ENCODE results near the gene BDNF.
A peak's percentile ranks its signal among the peaks of the same experiment; 100 is the strongest.

The BDNF gene

DNA sequence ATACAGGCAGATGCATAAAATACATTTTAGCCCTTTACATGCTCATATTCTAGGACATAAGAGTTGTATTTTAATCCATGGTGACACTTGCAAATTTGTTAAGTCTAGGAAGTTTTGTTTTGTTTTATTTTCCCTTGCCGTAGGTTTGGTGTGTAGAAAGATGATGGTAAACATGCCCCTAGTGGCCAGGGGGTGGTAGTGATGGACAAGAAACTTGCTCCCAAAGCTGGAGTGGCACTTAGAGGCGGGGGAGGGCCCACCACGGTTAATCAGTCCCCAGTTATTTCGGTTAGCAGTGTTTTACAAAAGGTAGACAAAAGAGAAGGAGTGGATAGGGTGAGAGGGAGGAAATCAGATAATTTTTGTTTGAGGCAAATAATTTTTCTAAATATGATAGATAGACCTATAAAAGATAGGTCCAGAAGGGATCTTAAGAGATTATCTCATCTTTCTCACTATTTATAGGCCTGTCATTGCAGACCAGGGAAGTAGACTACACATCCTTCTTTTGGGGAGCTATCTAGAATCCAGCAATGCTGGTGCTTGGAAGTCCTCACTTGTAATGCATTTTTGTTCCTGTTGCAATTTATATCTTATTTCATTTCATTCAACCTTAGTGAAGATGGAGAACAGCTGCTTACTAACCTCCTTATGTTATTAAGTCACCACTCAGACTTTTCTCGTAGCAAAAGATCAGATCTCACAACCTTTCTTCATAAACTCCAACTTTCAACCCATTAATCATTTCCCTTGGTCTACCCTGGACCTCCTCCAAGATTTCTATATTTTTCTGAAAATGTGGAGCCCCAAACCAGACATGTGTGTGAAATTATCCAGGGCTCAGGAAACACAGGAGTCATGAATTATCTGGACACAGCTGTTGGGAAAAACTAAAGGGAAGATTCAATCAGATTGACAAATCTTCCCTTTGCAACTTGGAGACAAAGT lies 5.9 kb upstream of the BDNF start:
- Histone ChIP-seq H2AFZ (ENCODE audit: low read depth) (no peak overlapping the region), H3K4me2 (no peak overlapping the region), H3K4me3 (IDR thresholded peaks at IDR 0.05; ENCODE audit: insufficient read depth, low read depth, low read length) (no peak overlapping the region), H3K9ac (no peak overlapping the region), H3K27me3 (ENCODE audit: insufficient read depth, low read depth) (no peaks in the 10 kb centered on the region), H3K79me2 (ENCODE audit: insufficient read depth, low read depth) (no peaks in the 10 kb centered on the region), H3K4me1 (ENCODE audit: low read depth, poor library complexity, severe bottlenecking) (no peaks in the 10 kb centered on the region), H3K36me3 (ENCODE audit: insufficient read depth) (no peaks in the 10 kb centered on the region), H4K20me1 (ENCODE audit: insufficient read depth) (no peaks in the 10 kb centered on the region), H3K27ac (no peak overlapping the region)
- TF ChIP-seq, protein P1, sequence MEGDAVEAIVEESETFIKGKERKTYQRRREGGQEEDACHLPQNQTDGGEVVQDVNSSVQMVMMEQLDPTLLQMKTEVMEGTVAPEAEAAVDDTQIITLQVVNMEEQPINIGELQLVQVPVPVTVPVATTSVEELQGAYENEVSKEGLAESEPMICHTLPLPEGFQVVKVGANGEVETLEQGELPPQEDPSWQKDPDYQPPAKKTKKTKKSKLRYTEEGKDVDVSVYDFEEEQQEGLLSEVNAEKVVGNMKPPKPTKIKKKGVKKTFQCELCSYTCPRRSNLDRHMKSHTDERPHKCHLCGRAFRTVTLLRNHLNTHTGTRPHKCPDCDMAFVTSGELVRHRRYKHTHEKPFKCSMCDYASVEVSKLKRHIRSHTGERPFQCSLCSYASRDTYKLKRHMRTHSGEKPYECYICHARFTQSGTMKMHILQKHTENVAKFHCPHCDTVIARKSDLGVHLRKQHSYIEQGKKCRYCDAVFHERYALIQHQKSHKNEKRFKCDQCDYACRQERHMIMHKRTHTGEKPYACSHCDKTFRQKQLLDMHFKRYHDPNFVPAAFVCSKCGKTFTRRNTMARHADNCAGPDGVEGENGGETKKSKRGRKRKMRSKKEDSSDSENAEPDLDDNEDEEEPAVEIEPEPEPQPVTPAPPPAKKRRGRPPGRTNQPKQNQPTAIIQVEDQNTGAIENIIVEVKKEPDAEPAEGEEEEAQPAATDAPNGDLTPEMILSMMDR (conservative IDR thresholded peaks at IDR 0.05; ENCODE audit: low read depth, low read length) = peak; percentile 87

DNA sequence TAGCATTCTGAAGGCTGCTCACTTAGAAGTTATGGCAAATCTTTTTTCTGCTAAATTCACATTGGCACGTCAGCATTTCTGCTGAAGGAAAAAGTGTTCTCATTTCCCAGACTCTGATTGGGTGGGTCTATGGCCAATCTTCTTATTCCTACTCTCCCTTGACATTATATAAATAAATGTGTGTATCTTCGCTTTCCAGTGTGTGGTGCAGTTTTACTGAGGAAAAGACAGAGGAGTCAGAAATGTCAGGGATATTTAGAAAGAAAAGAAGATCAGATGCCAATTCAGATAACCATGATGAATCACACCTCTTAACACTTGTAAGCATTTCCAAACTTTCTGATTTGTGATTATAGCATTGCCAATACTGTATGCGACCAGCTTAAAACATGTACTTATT lies 3.2 kb upstream of the BDNF start:
- TF ChIP-seq, protein P1 (conservative IDR thresholded peaks at IDR 0.05; ENCODE audit: low read depth, low read length) = no peak
- Histone ChIP-seq H3K9ac (no peak overlapping the region), H3K4me1 (ENCODE audit: low read depth, poor library complexity, severe bottlenecking) (peaks cover 7% of the 10 kb centered on the region), H3K4me3 (IDR thresholded peaks at IDR 0.05; ENCODE audit: insufficient read depth, low read depth, low read length) (no peak overlapping the region), H3K27me3 (ENCODE audit: insufficient read depth, low read depth) (no peaks in the 10 kb centered on the region), H3K4me2 (no peak overlapping the region), H3K27ac (no peak overlapping the region), H2AFZ (ENCODE audit: low read depth) (no peak overlapping the region), H4K20me1 (ENCODE audit: insufficient read depth) (no peaks in the 10 kb centered on the region), H3K36me3 (ENCODE audit: insufficient read depth) (no peaks in the 10 kb centered on the region), H3K79me2 (ENCODE audit: insufficient read depth, low read depth) (no peaks in the 10 kb centered on the region)

DNA sequence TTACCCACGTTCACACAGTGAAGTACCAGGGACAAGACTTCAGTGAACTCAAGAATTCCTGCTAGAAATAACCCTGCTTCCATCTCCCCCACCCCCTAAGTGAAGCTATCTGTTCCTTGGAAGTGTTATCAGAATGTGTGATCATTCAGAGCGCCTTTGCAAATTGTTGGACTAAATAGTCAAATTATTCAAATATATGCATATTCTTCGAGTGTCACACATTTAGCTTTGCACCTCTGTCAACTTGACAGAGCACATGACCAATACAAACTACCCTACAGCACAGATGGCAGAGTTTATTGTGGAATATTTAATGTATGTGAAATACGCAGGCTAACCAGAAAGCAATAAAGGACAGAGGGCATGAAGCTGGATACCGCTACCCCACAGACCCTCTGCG lies 2.6 kb upstream of the BDNF start:
- no peaks in the 10 kb centered on the region for H3K36me3 ChIP-seq (ENCODE audit: insufficient read depth)
- no peaks in the 10 kb centered on the region for H3K79me2 ChIP-seq (ENCODE audit: insufficient read depth, low read depth)
- H3K4me2 ChIP-seq = no peak overlapping the region
- H3K9ac ChIP-seq = no peak overlapping the region
- no peak overlapping the region for H3K27ac ChIP-seq
- H3K4me1 ChIP-seq (ENCODE audit: low read depth, poor library complexity, severe bottlenecking) = peaks cover 7% of the 10 kb centered on the region
- TF ChIP-seq, protein P1 (conservative IDR thresholded peaks at IDR 0.05; ENCODE audit: low read depth, low read length) = no peak
- no peaks in the 10 kb centered on the region for H4K20me1 ChIP-seq (ENCODE audit: insufficient read depth)
- no peak overlapping the region for H3K4me3 ChIP-seq (IDR thresholded peaks at IDR 0.05; ENCODE audit: insufficient read depth, low read depth, low read length)
- no peak overlapping the region for H2AFZ ChIP-seq (ENCODE audit: low read depth)
- no peaks in the 10 kb centered on the region for H3K27me3 ChIP-seq (ENCODE audit: insufficient read depth, low read depth)

DNA sequence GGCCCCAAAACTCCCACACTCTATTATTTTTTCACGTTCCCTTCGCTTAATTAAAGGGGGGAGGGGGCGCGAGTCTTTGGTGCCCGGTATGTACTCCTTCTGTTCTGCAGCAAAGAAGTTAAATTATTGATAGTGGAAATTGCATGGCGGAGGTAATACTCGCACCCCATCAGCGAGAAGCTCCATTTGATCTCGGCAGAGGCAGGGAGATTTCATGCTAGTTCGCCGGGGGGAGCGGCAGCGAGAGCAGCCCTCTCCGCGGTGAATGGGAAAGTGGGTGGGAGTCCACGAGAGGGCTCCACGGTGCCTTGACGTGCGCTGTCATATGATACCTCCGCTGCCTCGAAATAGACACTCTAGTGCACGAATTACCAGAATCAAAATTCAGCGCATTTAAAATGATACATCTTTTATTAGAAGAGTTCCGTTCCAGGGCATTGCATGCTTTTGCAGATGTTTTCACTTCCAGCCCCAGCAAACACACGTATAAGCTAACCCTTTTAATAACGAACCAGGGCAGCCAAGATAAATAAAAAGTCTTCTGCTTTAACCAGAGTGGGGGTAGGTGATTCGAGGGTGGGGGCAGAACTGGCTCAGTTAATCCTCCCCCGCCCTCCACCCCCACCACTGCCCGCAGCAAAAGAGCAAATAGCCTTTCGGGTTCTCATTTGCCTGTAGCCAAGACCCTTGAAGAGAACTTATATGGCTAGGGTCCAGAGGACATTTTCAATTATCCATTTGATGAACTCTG lies 1.3 kb upstream of the BDNF start:
- Histone ChIP-seq H3K79me2 (ENCODE audit: insufficient read depth, low read depth) (no peaks in the 10 kb centered on the region), H3K27ac (no peak overlapping the region), H3K4me1 (ENCODE audit: low read depth, poor library complexity, severe bottlenecking) (peaks cover 7% of the 10 kb centered on the region), H4K20me1 (ENCODE audit: insufficient read depth) (no peaks in the 10 kb centered on the region), H3K4me2 (peak overlapping the region; percentile 83), H3K27me3 (ENCODE audit: insufficient read depth, low read depth) (no peaks in the 10 kb centered on the region), H3K36me3 (ENCODE audit: insufficient read depth) (no peaks in the 10 kb centered on the region), H3K9ac (no peak overlapping the region; the same call in 1 of the 2 replicates), H3K4me3 (IDR thresholded peaks at IDR 0.05; ENCODE audit: insufficient read depth, low read depth, low read length) (no peak overlapping the region), H2AFZ (ENCODE audit: low read depth) (peak overlapping the region; percentile 80)
- TF ChIP-seq, protein P1 (conservative IDR thresholded peaks at IDR 0.05; ENCODE audit: low read depth, low read length) = no peak

Data from KMS-11 (cell line).